ENCODE data around the gene DSG4. TPM values are rescaled to one million over a fixed set of nuclear protein-coding genes. Genes with fewer than 3 reads are reported as not detected.
"Not testable (repeated sequence)": the region's sequence is repeated elsewhere in the genome, so short reads cannot be mapped to it uniquely, and the experiment has no call there.

Gene DSG4
- not detected for total RNA-seq (ENCODE audit: unreplicated experiment)
- long read RNA-seq = 0 reads

GRCh38 chr18:31376477-31376876 lies at the start of gene DSG4:
Gene DSG4, plus strand, starts transcription at chr18:31376777. Its CDS starts 135 bp downstream, at chr18:31376912.
- TF ChIP-seq CTCF (IDR thresholded peaks at IDR 0.05; ENCODE audit: partially characterized antibody, unreplicated experiment) = no peak
- no peaks in the 10 kb centered on the region for H3K27me3 Mint-ChIP-seq (ENCODE audit: unreplicated experiment)
- no peaks in the 10 kb centered on the region for H3K36me3 Mint-ChIP-seq (ENCODE audit: unreplicated experiment)
- H3K27ac Mint-ChIP-seq (ENCODE audit: unreplicated experiment) = no peak within 1 kb of the TSS
- no peaks in the 10 kb centered on the region for H3K9me3 Mint-ChIP-seq (ENCODE audit: unreplicated experiment)
- DNase-seq = no peak
- no peak within 1 kb of the TSS for H3K4me3 Mint-ChIP-seq (ENCODE audit: unreplicated experiment)
- H3K4me1 Mint-ChIP-seq (ENCODE audit: low read depth, unreplicated experiment) = no peaks in the 10 kb centered on the region

- no peak for TF ChIP-seq CTCF (IDR thresholded peaks at IDR 0.05; ENCODE audit: partially characterized antibody, unreplicated experiment)
- no peak overlapping the region for H3K4me3 Mint-ChIP-seq (ENCODE audit: unreplicated experiment)
- DNase-seq = no peak
- H3K36me3 Mint-ChIP-seq (ENCODE audit: unreplicated experiment) = no peaks in the 10 kb centered on the region
- no peak overlapping the region for H3K27ac Mint-ChIP-seq (ENCODE audit: unreplicated experiment)
- no peaks in the 10 kb centered on the region for H3K4me1 Mint-ChIP-seq (ENCODE audit: low read depth, unreplicated experiment)
- no peaks in the 10 kb centered on the region for H3K9me3 Mint-ChIP-seq (ENCODE audit: unreplicated experiment)
- peaks cover 1% of the 10 kb centered on the region for H3K27me3 Mint-ChIP-seq (ENCODE audit: unreplicated experiment)
Observed at GRCh38 chr18:31329787-31330438, 46.7 kb upstream of the DSG4 start.

- TF ChIP-seq CTCF (IDR thresholded peaks at IDR 0.05; ENCODE audit: partially characterized antibody, unreplicated experiment) = no peak
- H3K9me3 Mint-ChIP-seq (ENCODE audit: unreplicated experiment) = no peaks in the 10 kb centered on the region
Observed at GRCh38 chr18:31343454-31343853, 33.1 kb upstream of the DSG4 start.

GRCh38 chr18:31353336-31353735 lies 23.2 kb upstream of the DSG4 start:
- not testable (repeated sequence) for H3K36me3 Mint-ChIP-seq (ENCODE audit: unreplicated experiment); DNase-seq

More at GRCh38 chr18:31343454-31343853, 33.1 kb upstream of the DSG4 start:
- H3K27me3 Mint-ChIP-seq (ENCODE audit: unreplicated experiment) = no peaks in the 10 kb centered on the region
- no peak for DNase-seq
- H3K4me3 Mint-ChIP-seq (ENCODE audit: unreplicated experiment) = no peak overlapping the region
- peaks cover 3% of the 10 kb centered on the region for H3K4me1 Mint-ChIP-seq (ENCODE audit: low read depth, unreplicated experiment)
- no peaks in the 10 kb centered on the region for H3K36me3 Mint-ChIP-seq (ENCODE audit: unreplicated experiment)
- no peak overlapping the region for H3K27ac Mint-ChIP-seq (ENCODE audit: unreplicated experiment)

GRCh38 chr18:31354990-31355389 lies 21.6 kb upstream of the DSG4 start:
- Mint-ChIP-seq H3K27me3 (ENCODE audit: unreplicated experiment) (no peaks in the 10 kb centered on the region), H3K36me3 (ENCODE audit: unreplicated experiment) (no peaks in the 10 kb centered on the region), H3K27ac (ENCODE audit: unreplicated experiment) (no peak overlapping the region), H3K4me3 (ENCODE audit: unreplicated experiment) (no peak overlapping the region), H3K4me1 (ENCODE audit: low read depth, unreplicated experiment) (no peaks in the 10 kb centered on the region), H3K9me3 (ENCODE audit: unreplicated experiment) (no peaks in the 10 kb centered on the region)
- DNase-seq = no peak
- no peak for TF ChIP-seq CTCF (IDR thresholded peaks at IDR 0.05; ENCODE audit: partially characterized antibody, unreplicated experiment)

More at GRCh38 chr18:31353336-31353735, 23.2 kb upstream of the DSG4 start:
- H3K4me3 Mint-ChIP-seq (ENCODE audit: unreplicated experiment); H3K27me3 Mint-ChIP-seq (ENCODE audit: unreplicated experiment); H3K9me3 Mint-ChIP-seq (ENCODE audit: unreplicated experiment); H3K27ac Mint-ChIP-seq (ENCODE audit: unreplicated experiment); H3K4me1 Mint-ChIP-seq (ENCODE audit: low read depth, unreplicated experiment): not testable (repeated sequence)
